ENCODE data around the gene WNT3. TPM values are rescaled to one million over a fixed set of nuclear protein-coding genes. Genes with fewer than 3 reads are reported as not detected.

Gene WNT3
- total and polyA plus RNA-seq, 2 experiments from 2014 or later: 6.1 to 7.3 TPM

GRCh38 chr17:46756861-46757260 is 61.6 kb downstream of the WNT3 start:
- WGBS (ENCODE audit: low lambda C conversion rate, missing lambda C conversion rate): 88% methylated on average over 2 of the region's 2 CpGs
- Histone ChIP-seq H3K9me3 (ENCODE audit: low read depth) (no peaks in the 10 kb centered on the region), H3K4me3 (no peak overlapping the region), H3K27me3 (no peaks in the 10 kb centered on the region), H4K20me1 (ENCODE audit: insufficient read depth, poor library complexity, severe bottlenecking) (no peaks in the 10 kb centered on the region), H3K36me3 (replicated peaks; ENCODE audit: insufficient read depth, low read depth) (no peaks in the 10 kb centered on the region), H3K9me2 (replicated peaks; ENCODE audit: insufficient read depth) (no peaks in the 10 kb centered on the region), H2AFZ (no peak overlapping the region), H3K4me1 (ENCODE audit: insufficient read depth) (no peaks in the 10 kb centered on the region), H3K79me2 (no peaks in the 10 kb centered on the region), H3K4me2 (no peak overlapping the region), H3K27ac (no peak overlapping the region)
- TF ChIP-seq EZH2phosphoT487 (IDR thresholded peaks at IDR 0.05; ENCODE audit: low read depth, severe bottlenecking, unreplicated experiment) (no peak), EZH2 (IDR thresholded peaks at IDR 0.05; ENCODE audit: borderline replicate concordance) (no peak), CTCF (IDR thresholded peaks at IDR 0.05; ENCODE audit: poor library complexity) (no peak)
- DNase-seq (ENCODE audit: low spot score): no peak

- no peaks in the 10 kb centered on the region for H3K4me1 ChIP-seq (ENCODE audit: insufficient read depth)
- H2AFZ ChIP-seq: no peak overlapping the region
- 84% methylated on average over 4 of the region's 4 CpGs for WGBS (ENCODE audit: low lambda C conversion rate, missing lambda C conversion rate)
- no peaks in the 10 kb centered on the region for H3K9me3 ChIP-seq (ENCODE audit: low read depth)
- no peaks in the 10 kb centered on the region for H4K20me1 ChIP-seq (ENCODE audit: insufficient read depth, poor library complexity, severe bottlenecking)
- H3K27me3 ChIP-seq: no peaks in the 10 kb centered on the region
- H3K9me2 ChIP-seq (replicated peaks; ENCODE audit: insufficient read depth): no peaks in the 10 kb centered on the region
- no peak overlapping the region for H3K27ac ChIP-seq
- H3K4me3 ChIP-seq: no peak overlapping the region
- TF ChIP-seq EZH2 (IDR thresholded peaks at IDR 0.05; ENCODE audit: borderline replicate concordance): no peak
- no peak overlapping the region for H3K4me2 ChIP-seq
- DNase-seq (ENCODE audit: low spot score): no peak
- H3K79me2 ChIP-seq: no peaks in the 10 kb centered on the region
- H3K36me3 ChIP-seq (replicated peaks; ENCODE audit: insufficient read depth, low read depth): no peaks in the 10 kb centered on the region
These were observed 62.3 kb downstream of the WNT3 start for GRCh38 chr17:46756081-46756735.

- Histone ChIP-seq H3K79me2 (no peaks in the 10 kb centered on the region), H3K9me3 (ENCODE audit: low read depth) (no peaks in the 10 kb centered on the region), H3K27ac (no peak overlapping the region), H4K20me1 (ENCODE audit: insufficient read depth, poor library complexity, severe bottlenecking) (no peaks in the 10 kb centered on the region), H3K27me3 (no peaks in the 10 kb centered on the region), H3K36me3 (replicated peaks; ENCODE audit: insufficient read depth, low read depth) (no peaks in the 10 kb centered on the region), H3K4me3 (no peak overlapping the region), H2AFZ (no peak overlapping the region), H3K9me2 (replicated peaks; ENCODE audit: insufficient read depth) (no peaks in the 10 kb centered on the region), H3K4me1 (ENCODE audit: insufficient read depth) (no peaks in the 10 kb centered on the region), H3K4me2 (no peak overlapping the region)
- WGBS (ENCODE audit: low lambda C conversion rate, missing lambda C conversion rate): 93% methylated on average over 3 of the region's 3 CpGs
- DNase-seq (ENCODE audit: low spot score): no peak
- no peak for TF ChIP-seq CTCF (IDR thresholded peaks at IDR 0.05; ENCODE audit: poor library complexity)
- TF ChIP-seq EZH2phosphoT487 (IDR thresholded peaks at IDR 0.05; ENCODE audit: low read depth, severe bottlenecking, unreplicated experiment): no peak
- no peak for TF ChIP-seq EZH2 (IDR thresholded peaks at IDR 0.05; ENCODE audit: borderline replicate concordance)
These were observed 64.7 kb downstream of the WNT3 start for GRCh38 chr17:46753776-46754175.

GRCh38 chr17:46751425-46751824 is 67.1 kb downstream of the WNT3 start:
- Histone ChIP-seq H3K4me1 (ENCODE audit: insufficient read depth) (peaks cover 4% of the 10 kb centered on the region), H3K9me2 (replicated peaks; ENCODE audit: insufficient read depth) (no peaks in the 10 kb centered on the region), H3K36me3 (replicated peaks; ENCODE audit: insufficient read depth, low read depth) (no peaks in the 10 kb centered on the region), H3K4me2 (no peak overlapping the region), H3K4me3 (no peak overlapping the region), H4K20me1 (ENCODE audit: insufficient read depth, poor library complexity, severe bottlenecking) (no peaks in the 10 kb centered on the region), H3K27me3 (no peaks in the 10 kb centered on the region), H3K9me3 (ENCODE audit: low read depth) (no peaks in the 10 kb centered on the region), H3K27ac (no peak overlapping the region), H2AFZ (no peak overlapping the region), H3K79me2 (no peaks in the 10 kb centered on the region)
- DNase-seq (ENCODE audit: low spot score): no peak
- 91% methylated on average over 4 of the region's 4 CpGs for WGBS (ENCODE audit: low lambda C conversion rate, missing lambda C conversion rate)
- no peak for TF ChIP-seq EZH2 (IDR thresholded peaks at IDR 0.05; ENCODE audit: borderline replicate concordance)
- no peak for TF ChIP-seq CTCF (IDR thresholded peaks at IDR 0.05; ENCODE audit: poor library complexity)
- TF ChIP-seq EZH2phosphoT487 (IDR thresholded peaks at IDR 0.05; ENCODE audit: low read depth, severe bottlenecking, unreplicated experiment): no peak

Data from hepatocyte (in vitro differentiated cells).